K562 (cell line): ENCODE measurements around the gene CEMIP. TPM values are rescaled to one million over a fixed set of nuclear protein-coding genes. Genes with fewer than 3 reads are reported as not detected.

Experiments used
- BCOR ChIP-seq: fragments of 450-650 bp; IDR thresholded peaks from 2 replicates; pipeline ENCODE4 v1.6.1; 2016
- HLTF ChIP-seq: fragments of 450-650 bp; IDR thresholded peaks from 2 replicates; pipeline ENCODE4 v1.6.1; 2016
- PCBP2 ChIP-seq: fragments of 200-400 bp; formaldehyde crosslinking; IDR thresholded peaks from 2 replicates; pipeline ENCODE4 v1.6.1; 2018; ENCODE audit warnings: low read length, low read depth, mild to moderate bottlenecking, moderate library complexity; ENCODE audit not compliant: poor library complexity, severe bottlenecking
- RBM14 ChIP-seq: fragments of 200-400 bp; formaldehyde crosslinking; IDR thresholded peaks from 2 replicates; pipeline ENCODE4 v1.6.1; 2018; ENCODE audit warnings: low read depth, mild to moderate bottlenecking, low read length, moderate library complexity, borderline replicate concordance; ENCODE audit not compliant: insufficient read depth
- SAP30 ChIP-seq: fragments of 200-600 bp; sonication (generic); IDR thresholded peaks from 2 replicates; pipeline ENCODE4 v1.6.1; 2012; ENCODE audit warnings: borderline replicate concordance, low read depth, mild to moderate bottlenecking, moderate library complexity, low read length, control low read depth, inconsistent platforms; ENCODE audit not compliant: insufficient read depth, poor library complexity, severe bottlenecking
- SMAD1 ChIP-seq: fragments of 150-350 bp; IDR thresholded peaks from 2 replicates; pipeline ENCODE4 v1.6.1; 2014; ENCODE audit warnings: low read length, low read depth; ENCODE audit not compliant: partially characterized antibody
- SMARCC2 ChIP-seq: fragments of 450-650 bp; IDR thresholded peaks from 2 replicates; pipeline ENCODE4 v1.6.1; 2017; ENCODE audit warnings: antibody characterized with exemption, moderate library complexity, mild to moderate bottlenecking, low read depth
- U2AF2 ChIP-seq: fragments of 200-400 bp; formaldehyde crosslinking; optimal IDR thresholded peaks from 2 replicates; pipeline ENCODE3; 2017; ENCODE audit warnings: low read depth, mild to moderate bottlenecking, low read length
- ZBTB17 ChIP-seq: fragments of 450-650 bp; formaldehyde crosslinking; IDR thresholded peaks from 2 replicates; pipeline ENCODE4 v1.4.0; 2020; ENCODE audit warnings: mild to moderate bottlenecking
- ZNF174 ChIP-seq: fragments of 250-450 bp; sonication (Bioruptor Pico); IDR thresholded peaks from 2 replicates; pipeline ENCODE4 v1.4.0; 2020; ENCODE audit warnings: mild to moderate bottlenecking
- ZNF695 ChIP-seq: fragments of 450-650 bp; formaldehyde crosslinking; IDR thresholded peaks from 2 replicates; pipeline ENCODE4 v1.4.0; 2020; ENCODE audit warnings: mild to moderate bottlenecking, moderate library complexity
- polyA plus RNA-seq, 8 experiments: library from polyadenylated mRNA; depleted of rRNA in 4 of 8; stranded (reverse) in 5 of 8; unstranded in 3 of 8; fragments of >200 nt; fragmentation: Nextera tagmentation in 2 of 8; fragmentation: Illumina TruSeq in 1 of 8; extraction: Ambion mirVana in 2 of 8; extraction: Trizol in 1 of 8; gene quantifications; 2 replicates each; pipeline versions ENCODE4 v1.2.1 to v1.2.3, GENCODE V29; 2011 to 2014; ENCODE audit warnings: inconsistent platforms in 1 of 8, missing spikeins in 1 of 8
- total RNA-seq, 7 experiments: library from RNA; depleted of rRNA in 6 of 7; stranded (reverse); fragments of >200 nt in 6 of 7; fragmentation: Illumina TruSeq in 2 of 7; extraction: Trizol in 2 of 7; gene quantifications; 2 replicates each; pipeline versions ENCODE4 v1.2.1 to v1.2.3, GENCODE V29; 2011 to 2021; ENCODE audit warnings: low replicate concordance in 1 of 7
- TF ChIP-seq, protein P1 (sequence below): IDR thresholded peaks from 3 replicates; pipeline ENCODE4 v1.6.1; 2011; ENCODE audit warnings: borderline replicate concordance, mild to moderate bottlenecking, moderate library complexity; ENCODE audit not compliant: insufficient read length; ENCODE audit errors: extremely low read depth
- TF ChIP-seq, protein P2 (sequence below): fragments of 200-600 bp; sonication (generic); IDR thresholded peaks from one replicate; pipeline ENCODE4 v1.6.1; 2012; ENCODE audit warnings: mild to moderate bottlenecking, low read depth, low read length, inconsistent platforms

CEMIP gene
- total and polyA plus RNA-seq, 9 of the 15 experiments (the other 6 are each of a cell fraction or from before 2014, with no cell fraction given): 0.33 TPM; not detected in 8

DNA sequence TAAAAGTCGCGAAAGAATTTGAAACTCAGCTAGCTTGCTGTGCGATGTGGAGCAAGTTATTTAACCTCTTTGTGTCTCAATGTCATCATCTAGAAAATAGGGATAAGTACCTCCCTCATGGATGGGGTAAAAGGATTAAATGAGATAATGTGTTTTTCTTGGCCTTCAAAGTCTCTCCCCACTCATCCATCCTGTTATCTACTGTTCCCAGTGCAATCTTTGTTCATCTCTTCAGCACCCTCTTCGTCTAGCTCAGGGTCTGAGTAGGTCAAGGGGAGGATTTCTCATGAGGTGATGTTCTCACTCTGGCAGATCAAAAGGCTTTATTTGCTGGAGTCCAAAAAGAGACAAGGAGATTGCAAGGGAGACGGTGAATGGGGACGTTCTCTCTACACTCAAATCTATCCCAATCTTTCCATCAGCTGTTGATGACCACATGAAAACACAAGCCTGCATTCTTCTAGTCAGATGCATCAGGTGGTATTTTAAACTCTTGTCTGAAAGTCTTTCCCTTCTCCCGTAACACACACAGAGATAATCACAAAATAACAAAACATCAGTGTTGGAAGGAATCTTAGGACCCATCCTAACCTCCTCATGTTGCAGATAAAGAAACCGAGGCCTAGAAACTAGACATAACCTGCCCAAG, 209.1 kb downstream of the CEMIP start (continued):
- no peak for TF ChIP-seq PCBP2
- no peak for TF ChIP-seq RBM14
- TF ChIP-seq BCOR: no peak
- no peak for TF ChIP-seq ZNF695
- TF ChIP-seq, protein P1, sequence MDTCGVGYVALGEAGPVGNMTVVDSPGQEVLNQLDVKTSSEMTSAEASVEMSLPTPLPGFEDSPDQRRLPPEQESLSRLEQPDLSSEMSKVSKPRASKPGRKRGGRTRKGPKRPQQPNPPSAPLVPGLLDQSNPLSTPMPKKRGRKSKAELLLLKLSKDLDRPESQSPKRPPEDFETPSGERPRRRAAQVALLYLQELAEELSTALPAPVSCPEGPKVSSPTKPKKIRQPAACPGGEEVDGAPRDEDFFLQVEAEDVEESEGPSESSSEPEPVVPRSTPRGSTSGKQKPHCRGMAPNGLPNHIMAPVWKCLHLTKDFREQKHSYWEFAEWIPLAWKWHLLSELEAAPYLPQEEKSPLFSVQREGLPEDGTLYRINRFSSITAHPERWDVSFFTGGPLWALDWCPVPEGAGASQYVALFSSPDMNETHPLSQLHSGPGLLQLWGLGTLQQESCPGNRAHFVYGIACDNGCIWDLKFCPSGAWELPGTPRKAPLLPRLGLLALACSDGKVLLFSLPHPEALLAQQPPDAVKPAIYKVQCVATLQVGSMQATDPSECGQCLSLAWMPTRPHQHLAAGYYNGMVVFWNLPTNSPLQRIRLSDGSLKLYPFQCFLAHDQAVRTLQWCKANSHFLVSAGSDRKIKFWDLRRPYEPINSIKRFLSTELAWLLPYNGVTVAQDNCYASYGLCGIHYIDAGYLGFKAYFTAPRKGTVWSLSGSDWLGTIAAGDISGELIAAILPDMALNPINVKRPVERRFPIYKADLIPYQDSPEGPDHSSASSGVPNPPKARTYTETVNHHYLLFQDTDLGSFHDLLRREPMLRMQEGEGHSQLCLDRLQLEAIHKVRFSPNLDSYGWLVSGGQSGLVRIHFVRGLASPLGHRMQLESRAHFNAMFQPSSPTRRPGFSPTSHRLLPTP: no peak
- TF ChIP-seq ZBTB17 (CRISPR knock-in tag): no peak
- no peak for TF ChIP-seq SMAD1
- TF ChIP-seq ZNF174 (CRISPR knock-in tag): no peak
- TF ChIP-seq, protein P2, sequence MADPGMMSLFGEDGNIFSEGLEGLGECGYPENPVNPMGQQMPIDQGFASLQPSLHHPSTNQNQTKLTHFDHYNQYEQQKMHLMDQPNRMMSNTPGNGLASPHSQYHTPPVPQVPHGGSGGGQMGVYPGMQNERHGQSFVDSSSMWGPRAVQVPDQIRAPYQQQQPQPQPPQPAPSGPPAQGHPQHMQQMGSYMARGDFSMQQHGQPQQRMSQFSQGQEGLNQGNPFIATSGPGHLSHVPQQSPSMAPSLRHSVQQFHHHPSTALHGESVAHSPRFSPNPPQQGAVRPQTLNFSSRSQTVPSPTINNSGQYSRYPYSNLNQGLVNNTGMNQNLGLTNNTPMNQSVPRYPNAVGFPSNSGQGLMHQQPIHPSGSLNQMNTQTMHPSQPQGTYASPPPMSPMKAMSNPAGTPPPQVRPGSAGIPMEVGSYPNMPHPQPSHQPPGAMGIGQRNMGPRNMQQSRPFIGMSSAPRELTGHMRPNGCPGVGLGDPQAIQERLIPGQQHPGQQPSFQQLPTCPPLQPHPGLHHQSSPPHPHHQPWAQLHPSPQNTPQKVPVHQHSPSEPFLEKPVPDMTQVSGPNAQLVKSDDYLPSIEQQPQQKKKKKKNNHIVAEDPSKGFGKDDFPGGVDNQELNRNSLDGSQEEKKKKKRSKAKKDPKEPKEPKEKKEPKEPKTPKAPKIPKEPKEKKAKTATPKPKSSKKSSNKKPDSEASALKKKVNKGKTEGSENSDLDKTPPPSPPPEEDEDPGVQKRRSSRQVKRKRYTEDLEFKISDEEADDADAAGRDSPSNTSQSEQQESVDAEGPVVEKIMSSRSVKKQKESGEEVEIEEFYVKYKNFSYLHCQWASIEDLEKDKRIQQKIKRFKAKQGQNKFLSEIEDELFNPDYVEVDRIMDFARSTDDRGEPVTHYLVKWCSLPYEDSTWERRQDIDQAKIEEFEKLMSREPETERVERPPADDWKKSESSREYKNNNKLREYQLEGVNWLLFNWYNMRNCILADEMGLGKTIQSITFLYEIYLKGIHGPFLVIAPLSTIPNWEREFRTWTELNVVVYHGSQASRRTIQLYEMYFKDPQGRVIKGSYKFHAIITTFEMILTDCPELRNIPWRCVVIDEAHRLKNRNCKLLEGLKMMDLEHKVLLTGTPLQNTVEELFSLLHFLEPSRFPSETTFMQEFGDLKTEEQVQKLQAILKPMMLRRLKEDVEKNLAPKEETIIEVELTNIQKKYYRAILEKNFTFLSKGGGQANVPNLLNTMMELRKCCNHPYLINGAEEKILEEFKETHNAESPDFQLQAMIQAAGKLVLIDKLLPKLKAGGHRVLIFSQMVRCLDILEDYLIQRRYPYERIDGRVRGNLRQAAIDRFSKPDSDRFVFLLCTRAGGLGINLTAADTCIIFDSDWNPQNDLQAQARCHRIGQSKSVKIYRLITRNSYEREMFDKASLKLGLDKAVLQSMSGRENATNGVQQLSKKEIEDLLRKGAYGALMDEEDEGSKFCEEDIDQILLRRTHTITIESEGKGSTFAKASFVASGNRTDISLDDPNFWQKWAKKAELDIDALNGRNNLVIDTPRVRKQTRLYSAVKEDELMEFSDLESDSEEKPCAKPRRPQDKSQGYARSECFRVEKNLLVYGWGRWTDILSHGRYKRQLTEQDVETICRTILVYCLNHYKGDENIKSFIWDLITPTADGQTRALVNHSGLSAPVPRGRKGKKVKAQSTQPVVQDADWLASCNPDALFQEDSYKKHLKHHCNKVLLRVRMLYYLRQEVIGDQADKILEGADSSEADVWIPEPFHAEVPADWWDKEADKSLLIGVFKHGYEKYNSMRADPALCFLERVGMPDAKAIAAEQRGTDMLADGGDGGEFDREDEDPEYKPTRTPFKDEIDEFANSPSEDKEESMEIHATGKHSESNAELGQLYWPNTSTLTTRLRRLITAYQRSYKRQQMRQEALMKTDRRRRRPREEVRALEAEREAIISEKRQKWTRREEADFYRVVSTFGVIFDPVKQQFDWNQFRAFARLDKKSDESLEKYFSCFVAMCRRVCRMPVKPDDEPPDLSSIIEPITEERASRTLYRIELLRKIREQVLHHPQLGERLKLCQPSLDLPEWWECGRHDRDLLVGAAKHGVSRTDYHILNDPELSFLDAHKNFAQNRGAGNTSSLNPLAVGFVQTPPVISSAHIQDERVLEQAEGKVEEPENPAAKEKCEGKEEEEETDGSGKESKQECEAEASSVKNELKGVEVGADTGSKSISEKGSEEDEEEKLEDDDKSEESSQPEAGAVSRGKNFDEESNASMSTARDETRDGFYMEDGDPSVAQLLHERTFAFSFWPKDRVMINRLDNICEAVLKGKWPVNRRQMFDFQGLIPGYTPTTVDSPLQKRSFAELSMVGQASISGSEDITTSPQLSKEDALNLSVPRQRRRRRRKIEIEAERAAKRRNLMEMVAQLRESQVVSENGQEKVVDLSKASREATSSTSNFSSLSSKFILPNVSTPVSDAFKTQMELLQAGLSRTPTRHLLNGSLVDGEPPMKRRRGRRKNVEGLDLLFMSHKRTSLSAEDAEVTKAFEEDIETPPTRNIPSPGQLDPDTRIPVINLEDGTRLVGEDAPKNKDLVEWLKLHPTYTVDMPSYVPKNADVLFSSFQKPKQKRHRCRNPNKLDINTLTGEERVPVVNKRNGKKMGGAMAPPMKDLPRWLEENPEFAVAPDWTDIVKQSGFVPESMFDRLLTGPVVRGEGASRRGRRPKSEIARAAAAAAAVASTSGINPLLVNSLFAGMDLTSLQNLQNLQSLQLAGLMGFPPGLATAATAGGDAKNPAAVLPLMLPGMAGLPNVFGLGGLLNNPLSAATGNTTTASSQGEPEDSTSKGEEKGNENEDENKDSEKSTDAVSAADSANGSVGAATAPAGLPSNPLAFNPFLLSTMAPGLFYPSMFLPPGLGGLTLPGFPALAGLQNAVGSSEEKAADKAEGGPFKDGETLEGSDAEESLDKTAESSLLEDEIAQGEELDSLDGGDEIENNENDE: no peak
- no peak for TF ChIP-seq SMARCC2
- no peak for TF ChIP-seq U2AF2
- no peak for TF ChIP-seq HLTF
- TF ChIP-seq SAP30: no peak
